Neural progenitor cell (in vitro differentiated cells): ENCODE data around the gene PRRC1. TPM values are rescaled to one million over a fixed set of nuclear protein-coding genes. Genes with fewer than 3 reads are reported as not detected.

ENCODE experiments used
- DNase-seq: peaks from one replicate; pipeline ENCODE4 v3.0.0-alpha.2; 2016; ENCODE audit warnings: low spot score
- H2AFZ ChIP-seq: fragments of 200-600 bp; sonication (generic); replicated peaks from 2 replicates; pipeline ENCODE4 v1.6.1; 2016; ENCODE audit warnings: antibody characterized with exemption
- H3F3A ChIP-seq: fragments of 200-600 bp; sonication (generic); 2 replicates; pipeline ENCODE4 v1.6.1; 2016; ENCODE audit warnings: antibody characterized with exemption, low read depth
- H3K27ac ChIP-seq: fragments of 200-600 bp; sonication (generic); 2 replicates; pipeline ENCODE4 v1.5.1; 2016; ENCODE audit warnings: mild to moderate bottlenecking
- H3K27me3 ChIP-seq: fragments of 200-600 bp; sonication (generic); 2 replicates; pipeline ENCODE4 v1.6.1; 2016; ENCODE audit warnings: mild to moderate bottlenecking, moderate library complexity
- H3K36me3 ChIP-seq: fragments of 200-600 bp; sonication (generic); 2 replicates; pipeline ENCODE4 v1.5.1; 2016
- H3K4me1 ChIP-seq: fragments of 200-600 bp; sonication (generic); 2 replicates; pipeline ENCODE4 v1.6.1; 2016; ENCODE audit warnings: mixed run types
- H3K4me2 ChIP-seq: fragments of 200-600 bp; sonication (generic); 2 replicates; pipeline ENCODE4 v1.6.1; 2016
- H3K4me3 ChIP-seq: fragments of 200-600 bp; sonication (generic); 2 replicates; pipeline ENCODE4 v1.5.1; 2016
- H3K79me2 ChIP-seq: fragments of 200-600 bp; sonication (generic); 2 replicates; pipeline ENCODE4 v1.6.1; 2016; ENCODE audit warnings: low read depth
- H3K9ac ChIP-seq: fragments of 200-600 bp; sonication (generic); 2 replicates; pipeline ENCODE4 v1.6.1; 2016
- H3K9me3 ChIP-seq: fragments of 200-600 bp; sonication (generic); 2 replicates; pipeline ENCODE4 v1.5.1; 2016; ENCODE audit warnings: low read depth
- H4K20me1 ChIP-seq: fragments of 200-600 bp; sonication (generic); 2 replicates; pipeline ENCODE4 v1.6.1; 2016; ENCODE audit warnings: low read depth
- H3K27ac Mint-ChIP-seq: 3 replicates; pipeline ENCODE4 v1.8.0; 2021; ENCODE audit warnings: mixed read lengths
- H3K27me3 Mint-ChIP-seq: 2 replicates; pipeline ENCODE4 v1.8.0; 2022; ENCODE audit warnings: low read depth, mild to moderate bottlenecking, inconsistent platforms, moderate library complexity, mixed read lengths; ENCODE audit not compliant: insufficient read depth
- H3K36me3 Mint-ChIP-seq: 3 replicates; pipeline ENCODE4 v1.8.0; 2021; ENCODE audit warnings: mixed read lengths
- H3K4me1 Mint-ChIP-seq: 3 replicates; pipeline ENCODE4 v1.8.0; 2021; ENCODE audit warnings: mixed read lengths
- H3K4me3 Mint-ChIP-seq: 3 replicates; pipeline ENCODE4 v1.8.0; 2021; ENCODE audit warnings: mild to moderate bottlenecking, moderate library complexity, mixed read lengths
- H3K9me3 Mint-ChIP-seq: 3 replicates; pipeline ENCODE4 v1.8.0; 2020; ENCODE audit warnings: mixed read lengths
- EZH2 ChIP-seq: fragments of 200-600 bp; sonication (generic); IDR thresholded peaks from 2 replicates; pipeline ENCODE4 v1.6.1; 2017; ENCODE audit warnings: antibody characterized with exemption, mild to moderate bottlenecking, moderate library complexity
- EZH2phosphoT487 ChIP-seq: fragments of 200-600 bp; sonication (generic); IDR thresholded peaks from 2 replicates; pipeline ENCODE4 v1.6.1; 2017; ENCODE audit warnings: antibody characterized with exemption
- total RNA-seq: library from RNA; depleted of rRNA; stranded (reverse); fragments of >200 nt; gene quantifications from 2 replicates; pipeline ENCODE4 v1.2.3, GENCODE V29; 2015; ENCODE audit warnings: low replicate concordance
- TF ChIP-seq, protein P1 (sequence below): fragments of 200-600 bp; sonication (generic); IDR thresholded peaks from 2 replicates; pipeline ENCODE4 v1.5.1; 2017; ENCODE audit warnings: antibody characterized with exemption, mild to moderate bottlenecking

The PRRC1 gene
- total RNA-seq, 1 donor from 2014 or later = 58.9 TPM

DNA sequence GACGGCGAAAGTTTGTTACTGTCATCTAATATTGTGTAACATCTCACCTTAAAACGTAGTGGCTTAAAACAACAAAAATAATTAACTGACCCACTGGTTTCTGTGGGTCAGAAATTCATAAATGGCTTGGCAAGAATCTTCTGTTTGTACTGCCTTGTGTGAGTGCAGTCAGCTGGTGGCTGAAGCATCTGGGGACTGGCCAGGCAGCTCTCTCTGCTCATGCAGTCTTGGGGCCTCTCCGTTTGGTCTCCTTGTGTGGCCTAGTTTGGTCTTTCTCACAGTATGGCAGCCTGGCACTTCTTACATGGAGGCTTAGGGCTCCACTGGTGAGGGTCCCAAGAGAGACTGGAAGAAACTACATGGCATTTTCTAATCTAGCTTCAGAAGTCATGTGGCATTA lies 82.4 kb downstream of the PRRC1 start:
- no peaks in the 10 kb centered on the region for H3F3A ChIP-seq
- peaks cover 21% of the 10 kb centered on the region for H3K4me1 ChIP-seq
- no peaks in the 10 kb centered on the region for H3K27me3 ChIP-seq
- no peak for DNase-seq
- Mint-ChIP-seq H3K4me1 (peaks cover 32% of the 10 kb centered on the region), H3K27me3 (peaks cover 8% of the 10 kb centered on the region), H3K4me3 (no peak overlapping the region), H3K27ac (no peak overlapping the region), H3K9me3 (no peaks in the 10 kb centered on the region), H3K36me3 (no peaks in the 10 kb centered on the region)
- H3K9me3 ChIP-seq = no peaks in the 10 kb centered on the region
- H3K4me2 ChIP-seq = no peak overlapping the region
- no peak overlapping the region for H3K9ac ChIP-seq
- TF ChIP-seq EZH2phosphoT487 = no peak
- TF ChIP-seq, protein P1, sequence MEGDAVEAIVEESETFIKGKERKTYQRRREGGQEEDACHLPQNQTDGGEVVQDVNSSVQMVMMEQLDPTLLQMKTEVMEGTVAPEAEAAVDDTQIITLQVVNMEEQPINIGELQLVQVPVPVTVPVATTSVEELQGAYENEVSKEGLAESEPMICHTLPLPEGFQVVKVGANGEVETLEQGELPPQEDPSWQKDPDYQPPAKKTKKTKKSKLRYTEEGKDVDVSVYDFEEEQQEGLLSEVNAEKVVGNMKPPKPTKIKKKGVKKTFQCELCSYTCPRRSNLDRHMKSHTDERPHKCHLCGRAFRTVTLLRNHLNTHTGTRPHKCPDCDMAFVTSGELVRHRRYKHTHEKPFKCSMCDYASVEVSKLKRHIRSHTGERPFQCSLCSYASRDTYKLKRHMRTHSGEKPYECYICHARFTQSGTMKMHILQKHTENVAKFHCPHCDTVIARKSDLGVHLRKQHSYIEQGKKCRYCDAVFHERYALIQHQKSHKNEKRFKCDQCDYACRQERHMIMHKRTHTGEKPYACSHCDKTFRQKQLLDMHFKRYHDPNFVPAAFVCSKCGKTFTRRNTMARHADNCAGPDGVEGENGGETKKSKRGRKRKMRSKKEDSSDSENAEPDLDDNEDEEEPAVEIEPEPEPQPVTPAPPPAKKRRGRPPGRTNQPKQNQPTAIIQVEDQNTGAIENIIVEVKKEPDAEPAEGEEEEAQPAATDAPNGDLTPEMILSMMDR = no peak
- TF ChIP-seq EZH2 = no peak
- H3K4me3 ChIP-seq = no peak overlapping the region
- H2AFZ ChIP-seq = no peak overlapping the region
- H3K36me3 ChIP-seq = no peaks in the 10 kb centered on the region
- no peak overlapping the region for H3K27ac ChIP-seq
- H4K20me1 ChIP-seq = no peaks in the 10 kb centered on the region
- H3K79me2 ChIP-seq = no peaks in the 10 kb centered on the region

DNA sequence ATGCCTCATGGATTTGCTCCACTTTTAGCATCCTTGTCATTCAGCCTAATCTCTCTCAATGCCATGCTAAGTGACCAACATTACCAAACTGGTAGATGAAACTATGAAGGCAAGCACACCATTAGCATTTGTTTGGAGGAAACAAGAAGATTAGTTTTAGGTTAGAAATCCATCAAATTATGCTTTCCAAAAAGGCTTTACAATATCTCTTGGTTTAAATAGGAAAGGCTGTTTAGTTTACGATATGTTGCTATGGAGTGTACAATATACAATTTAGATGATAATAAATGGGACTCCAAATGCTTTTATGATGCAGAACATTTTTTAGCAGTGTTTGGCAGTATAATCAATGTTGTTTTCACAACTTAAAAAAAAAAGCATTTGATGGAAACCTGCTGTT lies 83.7 kb downstream of the PRRC1 start:
- Mint-ChIP-seq H3K9me3 (no peaks in the 10 kb centered on the region), H3K27me3 (peaks cover 8% of the 10 kb centered on the region), H3K36me3 (no peaks in the 10 kb centered on the region), H3K4me3 (no peak overlapping the region), H3K4me1 (peaks cover 29% of the 10 kb centered on the region), H3K27ac (no peak overlapping the region)
- Histone ChIP-seq H3K9ac (no peak overlapping the region), H4K20me1 (no peaks in the 10 kb centered on the region), H3K4me3 (no peak overlapping the region), H3K27me3 (no peaks in the 10 kb centered on the region), H3K27ac (no peak overlapping the region), H3K4me2 (no peak overlapping the region), H3F3A (no peaks in the 10 kb centered on the region), H3K36me3 (no peaks in the 10 kb centered on the region), H2AFZ (no peak overlapping the region), H3K4me1 (peaks cover 16% of the 10 kb centered on the region), H3K9me3 (no peaks in the 10 kb centered on the region), H3K79me2 (no peaks in the 10 kb centered on the region)
- no peak for TF ChIP-seq EZH2phosphoT487
- DNase-seq = no peak

DNA sequence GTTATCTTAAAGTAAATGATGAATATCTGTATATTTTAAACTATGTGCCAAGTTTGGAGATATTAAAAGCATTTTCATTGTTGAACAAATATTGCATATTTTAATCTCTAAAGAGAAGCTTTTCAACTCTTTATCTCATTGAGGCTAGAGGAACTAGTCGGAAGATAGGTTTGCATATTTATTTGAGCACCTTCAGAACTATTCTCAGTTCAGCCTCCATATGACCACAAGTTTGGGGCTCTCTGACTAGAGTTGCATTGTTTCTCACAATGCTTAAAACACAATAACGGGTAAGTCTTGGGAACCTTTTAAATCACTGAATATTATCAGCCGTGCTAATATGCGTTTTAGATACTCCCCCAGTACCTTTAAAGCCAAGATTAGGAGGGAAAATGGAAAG lies 84.2 kb downstream of the PRRC1 start:
- Histone ChIP-seq H3K9me3 (no peaks in the 10 kb centered on the region), H3K4me2 (no peak overlapping the region), H3K79me2 (no peaks in the 10 kb centered on the region), H4K20me1 (no peaks in the 10 kb centered on the region), H3K36me3 (no peaks in the 10 kb centered on the region), H3K4me3 (no peak overlapping the region), H3K9ac (no peak overlapping the region), H2AFZ (no peak overlapping the region), H3K27me3 (no peaks in the 10 kb centered on the region), H3F3A (no peaks in the 10 kb centered on the region), H3K27ac (no peak overlapping the region), H3K4me1 (peaks cover 12% of the 10 kb centered on the region)
- Mint-ChIP-seq H3K36me3 (no peaks in the 10 kb centered on the region), H3K27me3 (peaks cover 6% of the 10 kb centered on the region), H3K4me3 (no peak overlapping the region), H3K27ac (no peak overlapping the region), H3K4me1 (peaks cover 25% of the 10 kb centered on the region), H3K9me3 (no peaks in the 10 kb centered on the region)
- TF ChIP-seq EZH2phosphoT487 (no peak), EZH2 (no peak)
- TF ChIP-seq, protein P1 = no peak
- DNase-seq = no peak

DNA sequence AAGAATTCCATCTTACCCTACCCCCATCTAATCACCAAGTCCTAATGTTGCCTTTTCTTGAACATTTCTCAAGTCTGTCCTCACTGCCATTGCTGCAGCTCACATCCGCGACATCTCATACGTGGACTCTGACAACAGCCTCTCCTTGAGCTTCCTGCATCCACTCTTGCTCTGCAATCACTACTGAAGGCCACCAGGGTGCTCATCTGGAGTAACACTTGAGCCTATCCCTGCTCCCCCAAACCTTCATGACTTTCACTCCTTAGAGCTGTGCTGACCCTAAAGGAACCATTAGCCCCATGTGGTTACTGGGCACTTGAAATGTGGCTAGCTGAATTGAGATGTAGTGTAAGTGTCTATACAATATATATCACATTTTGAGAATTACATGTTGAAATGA lies 85.0 kb downstream of the PRRC1 start:
- no peak overlapping the region for H3K27ac Mint-ChIP-seq
- H3K9me3 Mint-ChIP-seq = no peaks in the 10 kb centered on the region
- H2AFZ ChIP-seq = no peak overlapping the region
- H3K4me3 ChIP-seq = no peak overlapping the region
- H3K9ac ChIP-seq = no peak overlapping the region
- no peaks in the 10 kb centered on the region for H3K36me3 Mint-ChIP-seq
- TF ChIP-seq EZH2 (no peak), EZH2phosphoT487 (no peak)
- TF ChIP-seq, protein P1 = no peak
- H3K4me2 ChIP-seq = no peak overlapping the region
- H3K9me3 ChIP-seq = no peaks in the 10 kb centered on the region
- peaks cover 25% of the 10 kb centered on the region for H3K4me1 Mint-ChIP-seq
- H3K4me3 Mint-ChIP-seq = no peak overlapping the region
- no peak overlapping the region for H3K27ac ChIP-seq
- H3K79me2 ChIP-seq = no peaks in the 10 kb centered on the region
- no peaks in the 10 kb centered on the region for H4K20me1 ChIP-seq
- no peaks in the 10 kb centered on the region for H3F3A ChIP-seq
- peaks cover 12% of the 10 kb centered on the region for H3K4me1 ChIP-seq
- H3K27me3 Mint-ChIP-seq = peaks cover 2% of the 10 kb centered on the region
- H3K36me3 ChIP-seq = no peaks in the 10 kb centered on the region
- DNase-seq = no peak
- no peaks in the 10 kb centered on the region for H3K27me3 ChIP-seq
